Mesenteric fat pad (tissue), 1 donor: ENCODE data around the gene TWIST1. TPM values are rescaled to one million over a fixed set of nuclear protein-coding genes. Genes with fewer than 3 reads are reported as not detected.

Experiments
- DNase-seq: peaks from one replicate; pipeline ENCODE4 v3.0.0-alpha.2; 2020; ENCODE audit warnings: low spot score
- total RNA-seq: library from RNA; stranded (reverse); fragmentation: NEBNext Ultra II Directional; extraction: Animal tissue kit (Norgen Biotek cat#: 25700); gene quantifications from one replicate; pipeline ENCODE4 v1.2.1, GENCODE V29; 2021
- donor health status: DM: yes; HTN: yes; CAD: no.

The TWIST1 gene
- total RNA-seq, 1 donor from 2014 or later, result 7.1 TPM

- DNase-seq, result no peak
Measured at GRCh38 chr7:19097165-19098055, 20.0 kb downstream of the TWIST1 start.

GRCh38 chr7:19095353-19095860 is 22.0 kb downstream of the TWIST1 start:
- DNase-seq, result no peak

GRCh38 chr7:19094598-19095352 is 22.7 kb downstream of the TWIST1 start:
- no peak for DNase-seq

- DNase-seq, result no peak
Measured at GRCh38 chr7:19094138-19094537, 23.3 kb downstream of the TWIST1 start.

GRCh38 chr7:19091550-19092200 is 25.8 kb downstream of the TWIST1 start:
- no peak for DNase-seq

GRCh38 chr7:19090526-19090925 is 26.9 kb downstream of the TWIST1 start:
- no peak for DNase-seq

GRCh38 chr7:19089797-19090196 is 27.6 kb downstream of the TWIST1 start:
- no peak for DNase-seq

GRCh38 chr7:19089378-19089777 is 28.1 kb downstream of the TWIST1 start:
- no peak for DNase-seq

GRCh38 chr7:19080093-19080492 is 37.3 kb downstream of the TWIST1 start:
- DNase-seq, result no peak

GRCh38 chr7:19079066-19079465 is 38.4 kb downstream of the TWIST1 start:
- DNase-seq, result no peak

GRCh38 chr7:19069842-19070241 is 47.6 kb downstream of the TWIST1 start:
- no peak for DNase-seq

GRCh38 chr7:19066170-19066569 is 51.3 kb downstream of the TWIST1 start:
- no peak for DNase-seq

Other genes with a start within 250 kb of the TWIST1 start
- gene FERD3L, start 27.8 kb upstream of the TWIST1 start, total RNA-seq, result not detected